Hematopoietic multipotent progenitor cell (in vitro differentiated cells): ENCODE results near the gene NOTCH3. TPM values are rescaled to one million over a fixed set of nuclear protein-coding genes. Genes with fewer than 3 reads are reported as not detected.

Experiments
- DNase-seq, 3 donors: peaks; one replicate each; pipeline ENCODE4 v3.0.0-alpha.2; 2011 to 2015; ENCODE audit warnings: low read depth in 2 of 3, low spot score in 2 of 3
- total RNA-seq: library from RNA; depleted of rRNA; stranded (reverse); fragments of >200 nt; gene quantifications from one replicate; pipeline ENCODE4 v1.2.3, GENCODE V29; 2012

NOTCH3 gene
- total RNA-seq, 1 donor: 7.5 TPM

DNA sequence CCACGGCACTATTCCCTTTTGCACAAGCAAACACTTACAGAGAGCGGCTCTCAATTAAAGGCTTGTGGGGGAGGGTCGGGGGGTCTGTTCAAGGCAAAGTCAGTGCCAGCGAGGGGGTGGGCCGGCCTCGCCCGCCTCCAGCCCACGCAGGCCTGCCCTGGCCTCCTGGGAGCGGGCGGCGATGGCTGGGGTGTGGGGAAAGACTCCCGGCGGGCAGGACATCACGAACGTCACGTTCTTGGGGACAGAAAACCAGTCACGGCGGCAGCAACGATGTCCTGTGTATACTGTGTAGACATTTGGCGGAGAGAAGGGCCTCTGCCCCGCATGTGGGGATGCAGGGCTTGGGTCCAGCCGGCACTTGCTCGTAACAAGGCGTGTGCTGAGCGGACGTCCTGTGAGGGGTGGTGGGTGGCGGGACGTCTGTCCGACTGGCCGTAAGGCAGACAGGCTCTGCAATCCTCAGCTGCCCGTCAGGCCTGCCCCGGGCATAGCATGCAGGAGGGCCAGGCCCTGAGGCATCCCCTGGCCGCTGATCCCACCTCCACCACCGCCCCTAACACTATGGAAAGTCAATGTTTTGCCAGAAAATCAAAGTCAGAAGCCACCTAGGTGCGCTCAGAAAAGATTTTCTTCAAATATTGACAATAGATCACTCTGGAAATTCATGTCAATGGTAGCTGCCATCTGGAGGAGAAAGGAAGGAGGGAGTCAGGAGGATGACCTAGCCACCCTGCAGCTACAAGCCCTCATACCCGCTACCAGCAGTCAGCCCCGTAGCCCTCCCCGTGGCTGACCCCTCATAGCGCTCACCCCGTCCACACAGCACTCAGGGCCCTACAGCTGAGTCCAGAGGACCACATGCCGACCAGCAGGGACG is 37.2 kb upstream of the NOTCH3 start:
- no peak for DNase-seq

DNA sequence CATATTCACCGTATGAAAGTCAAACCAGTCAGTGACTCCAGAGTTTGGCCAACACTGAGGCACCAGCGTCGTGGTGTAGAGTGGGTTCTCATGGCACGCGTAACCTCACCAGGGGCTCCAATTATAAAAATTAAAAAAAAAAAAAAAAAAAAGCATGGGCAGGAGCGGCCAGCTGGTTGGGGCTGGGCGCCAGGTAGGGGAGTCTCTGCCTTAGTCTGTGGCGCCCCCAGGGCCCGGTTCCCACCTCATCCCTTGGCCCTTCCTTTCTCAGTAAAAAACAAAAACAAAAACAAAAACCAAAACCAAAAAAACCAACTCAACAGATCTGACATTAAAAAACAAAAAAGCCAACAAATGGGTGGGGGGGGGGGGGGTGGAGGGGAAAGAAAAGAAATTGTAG is 36.1 kb upstream of the NOTCH3 start:
- no peak for DNase-seq

DNA sequence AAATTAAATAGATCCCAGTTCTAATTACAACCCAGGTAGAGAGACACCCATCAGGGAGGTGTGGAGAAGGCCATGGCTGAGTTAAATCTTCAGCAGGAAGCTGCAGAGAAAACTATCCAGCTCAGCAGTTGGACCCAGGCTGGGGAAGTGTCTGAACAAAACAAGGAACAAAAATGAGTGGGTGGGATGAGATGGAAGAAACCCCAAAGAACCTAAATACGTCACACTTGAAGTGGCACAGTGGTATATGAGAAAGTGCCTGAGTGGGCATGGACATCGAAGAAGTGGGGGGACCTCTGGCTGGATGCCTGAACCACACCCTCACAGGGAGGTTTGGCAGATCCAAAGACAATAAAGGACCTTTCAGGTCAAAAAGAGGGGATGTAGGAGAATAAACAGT is 35.0 kb upstream of the NOTCH3 start:
- DNase-seq: no peak

DNA sequence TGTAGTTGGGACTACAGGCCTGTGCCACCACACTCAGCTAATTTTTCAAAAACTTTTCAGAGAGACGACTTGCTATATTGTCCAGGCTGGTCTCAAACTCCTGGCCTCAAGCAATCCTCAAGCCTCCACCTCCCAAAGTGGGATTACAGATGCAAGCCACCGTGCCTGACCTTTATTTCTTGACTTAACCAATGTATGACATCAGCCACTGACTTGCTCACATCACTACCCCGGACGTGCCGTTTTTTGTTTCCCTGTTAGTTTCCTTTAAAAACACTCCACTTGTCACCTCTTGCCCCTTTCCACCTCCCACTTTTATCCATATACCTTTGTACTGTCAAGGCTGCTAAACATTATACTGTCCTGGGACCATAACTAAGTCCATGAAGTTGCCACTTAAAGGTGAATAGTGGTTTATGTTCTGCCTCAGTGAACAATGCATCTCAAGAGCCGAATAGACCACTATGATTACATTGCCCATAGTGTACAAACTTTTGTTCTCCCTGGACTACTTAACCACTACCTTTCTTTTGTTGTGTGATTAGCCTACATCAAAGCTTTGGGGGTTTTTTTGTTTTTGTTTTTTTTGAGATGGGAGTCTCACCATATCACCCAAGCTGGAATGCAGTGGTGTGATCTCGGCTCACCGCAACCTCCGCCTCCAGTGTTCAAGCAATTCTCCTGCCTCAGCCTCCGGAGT is 33.8 kb upstream of the NOTCH3 start:
- DNase-seq: no peak

DNA sequence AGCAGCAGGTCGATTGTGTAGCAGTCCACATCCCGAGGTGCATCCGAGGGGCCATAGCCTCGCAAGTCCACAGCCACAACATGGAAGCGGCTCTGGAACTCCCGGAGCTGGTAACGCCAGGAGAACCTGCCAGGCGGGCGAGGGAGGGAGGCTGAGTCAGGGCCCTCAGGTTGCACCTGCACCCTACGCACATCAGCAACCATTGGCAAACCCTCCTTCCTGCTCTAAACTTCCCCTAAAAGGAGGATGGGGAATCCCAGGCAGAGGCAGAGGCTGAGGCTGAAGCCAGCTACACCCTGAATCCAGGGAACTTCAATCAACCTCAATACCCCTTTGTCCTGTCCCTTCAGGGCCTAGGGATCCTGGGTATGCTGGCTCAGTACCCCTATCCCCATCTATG is 30.5 kb upstream of the NOTCH3 start:
- no peak for DNase-seq

DNA sequence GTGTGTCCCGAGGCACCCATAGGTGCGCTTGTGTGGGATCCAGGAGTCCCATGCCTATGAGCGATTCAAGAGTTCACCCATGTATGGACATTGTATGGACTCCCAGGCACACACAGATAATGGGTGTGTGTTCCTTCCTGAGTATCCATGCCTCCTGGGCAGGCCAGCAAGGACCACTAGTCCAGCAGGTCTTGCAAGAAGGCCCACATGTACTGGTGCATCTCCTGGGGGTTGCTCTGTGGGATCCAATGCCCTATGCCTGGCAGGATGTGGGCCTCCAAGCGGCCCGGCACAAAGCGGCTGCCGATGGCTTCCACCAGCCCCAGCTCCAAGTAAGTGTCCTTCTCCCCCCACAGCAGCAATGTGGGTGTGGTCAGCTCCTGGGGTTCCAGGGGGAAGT is 26.5 kb upstream of the NOTCH3 start:
- no peak for DNase-seq

DNA sequence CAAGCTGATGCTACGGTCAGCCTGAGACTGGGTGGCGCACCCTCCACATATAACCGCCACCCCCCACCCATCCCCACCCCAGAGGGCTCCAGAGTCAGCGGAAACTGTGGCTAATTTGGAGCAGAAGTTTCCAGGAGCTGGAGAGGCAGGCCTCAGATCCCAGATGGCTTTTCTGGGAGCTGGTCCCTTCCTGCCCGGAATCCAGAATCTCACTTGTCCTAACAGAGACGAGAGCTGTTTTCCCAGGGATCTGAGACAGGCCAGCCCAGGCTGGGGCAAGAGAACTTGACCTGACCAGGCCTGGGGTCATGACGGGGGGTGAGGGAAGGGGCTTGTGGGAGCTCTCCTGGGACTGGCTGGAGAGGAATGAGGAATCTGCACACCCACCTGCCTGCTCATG is 25.0 kb upstream of the NOTCH3 start:
- DNase-seq: no peak

DNA sequence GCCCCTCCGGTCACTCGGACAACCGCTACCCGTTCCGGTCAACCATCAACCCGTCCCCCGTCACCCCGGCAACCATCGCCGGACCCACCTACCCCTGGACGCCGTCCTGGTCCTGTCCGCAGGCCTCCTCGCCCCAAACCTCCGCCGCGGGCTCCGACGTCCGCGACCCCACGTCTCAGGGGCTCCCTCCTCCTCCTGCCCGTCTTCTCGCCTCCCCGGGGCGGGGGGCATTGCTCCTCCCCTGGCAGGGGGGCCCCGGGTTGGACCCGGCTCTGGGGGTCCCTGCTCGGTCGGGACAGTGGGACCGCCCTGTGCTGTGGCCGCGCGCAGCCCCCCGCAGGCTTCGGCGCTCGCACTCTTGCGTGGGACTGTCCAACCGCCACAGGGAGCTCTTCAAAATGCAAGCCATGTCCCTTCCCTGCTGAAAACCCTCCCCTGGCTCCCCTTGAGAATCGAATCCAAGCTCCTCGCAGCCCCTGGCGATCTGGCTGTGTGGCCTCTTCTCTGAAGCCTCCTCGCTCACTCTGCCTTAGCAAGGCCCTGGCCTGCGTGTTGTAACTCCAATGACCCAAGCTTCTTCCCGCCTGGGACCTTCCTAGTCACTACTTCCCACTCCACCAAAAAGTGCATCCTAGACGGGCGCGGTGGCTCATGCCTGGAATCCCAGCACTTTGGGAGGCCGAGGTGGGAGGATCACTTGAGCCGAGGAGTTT is 23.0 kb upstream of the NOTCH3 start:
- no peak for DNase-seq

DNA sequence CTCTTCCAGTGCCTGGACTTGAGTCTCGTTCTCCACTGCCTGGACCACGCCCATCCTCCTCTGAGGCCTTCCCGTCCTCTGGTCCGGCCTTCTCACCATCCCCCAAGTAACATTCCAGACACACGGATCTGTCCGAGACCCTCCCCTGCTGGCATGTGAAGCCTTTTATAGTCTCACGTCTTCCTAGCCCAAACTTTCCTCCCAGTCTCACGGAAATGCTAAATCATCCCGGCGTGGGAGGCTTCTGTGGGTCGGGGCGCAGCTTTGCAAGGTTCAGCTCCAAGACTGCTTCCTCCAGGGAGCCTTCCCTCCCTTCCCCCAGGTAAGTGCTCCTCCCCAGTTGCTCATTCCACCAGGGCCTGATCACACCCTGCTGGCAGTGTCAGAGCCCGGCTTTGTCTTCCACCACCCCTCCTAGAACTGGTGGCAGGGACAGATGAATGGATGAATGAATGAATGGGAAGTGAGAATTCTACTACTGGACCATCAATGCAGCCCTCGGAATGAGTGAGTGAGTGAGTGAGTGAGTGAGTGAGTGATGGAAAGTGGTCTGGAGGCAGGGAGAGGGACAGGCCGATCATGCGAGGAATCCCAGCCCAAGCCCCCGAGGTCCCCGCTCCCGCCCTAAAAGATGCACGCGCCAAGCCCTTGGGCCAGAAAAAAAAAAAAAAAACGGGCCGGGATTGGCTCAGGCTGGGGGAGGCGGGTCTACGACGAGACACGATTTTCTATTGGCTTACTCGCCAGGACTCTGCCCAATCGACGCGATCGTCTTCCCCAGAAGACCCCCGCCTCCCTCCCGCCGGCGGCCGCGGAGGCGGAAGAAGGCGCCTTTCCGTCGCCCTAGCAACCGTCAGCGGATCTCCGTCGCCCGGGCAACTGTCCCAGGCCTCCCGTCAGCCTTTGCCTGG is 22.2 kb upstream of the NOTCH3 start:
- DNase-seq: peak; percentile 24 to 95 (median 92)

DNA sequence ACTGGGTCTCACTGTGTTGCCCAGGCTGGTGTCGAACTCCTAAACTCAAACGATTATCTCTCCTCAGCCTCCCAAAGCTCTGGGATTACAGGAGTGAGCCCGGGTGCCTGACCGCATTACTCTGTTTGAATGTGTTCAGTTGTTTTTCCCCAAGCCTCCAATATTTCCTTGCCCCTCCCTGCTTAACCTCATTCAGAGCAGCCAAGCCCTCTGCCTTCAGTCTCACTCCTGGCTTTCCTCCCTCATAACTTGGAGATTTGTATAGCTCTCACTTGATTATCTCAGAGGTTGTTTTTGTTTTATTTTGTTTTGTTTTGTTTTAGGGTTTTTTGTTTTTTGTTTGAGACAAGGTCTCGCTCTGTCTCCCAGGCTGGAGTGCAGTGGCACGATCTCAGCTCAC is 20.0 kb upstream of the NOTCH3 start:
- DNase-seq: no peak

DNA sequence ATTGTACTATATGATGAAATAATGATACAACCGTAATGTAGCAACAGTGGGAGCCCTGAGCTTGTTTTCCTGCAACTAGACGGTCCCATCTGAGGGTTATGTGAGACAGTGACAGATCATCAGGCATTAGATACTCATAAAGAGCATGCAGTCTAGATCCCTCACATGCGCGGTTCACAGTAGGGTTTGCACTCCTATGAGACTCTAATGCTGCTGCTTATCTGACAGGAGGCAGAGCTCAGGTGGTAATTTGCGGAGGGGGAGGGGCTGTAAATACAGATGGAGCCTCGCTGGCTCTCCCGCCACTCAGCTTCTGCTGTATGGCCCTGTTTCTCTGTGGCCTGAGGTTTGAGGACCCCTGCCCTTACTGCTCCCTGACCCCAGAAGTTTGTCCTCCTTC is 17.7 kb upstream of the NOTCH3 start:
- DNase-seq: no peak

DNA sequence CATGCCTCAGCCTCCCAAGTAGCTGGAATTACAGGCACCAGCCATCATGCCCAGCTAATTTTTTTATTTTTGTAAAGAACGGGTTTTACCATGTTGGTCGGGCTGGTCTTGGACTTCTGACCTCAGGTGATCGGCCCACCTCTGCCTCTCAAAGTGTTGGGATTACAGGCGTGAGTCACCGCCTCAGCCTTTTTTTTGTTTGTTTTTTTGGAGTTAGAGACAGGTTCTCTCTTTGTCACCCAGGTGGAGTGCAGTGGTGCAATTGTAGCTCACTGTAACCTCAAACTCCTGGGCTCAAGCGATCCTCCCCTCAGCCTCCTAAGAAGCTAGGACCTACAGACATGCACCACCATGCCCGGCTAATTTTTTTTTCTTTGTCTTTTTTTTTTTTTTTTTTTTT is 15.6 kb upstream of the NOTCH3 start:
- no peak for DNase-seq

DNA sequence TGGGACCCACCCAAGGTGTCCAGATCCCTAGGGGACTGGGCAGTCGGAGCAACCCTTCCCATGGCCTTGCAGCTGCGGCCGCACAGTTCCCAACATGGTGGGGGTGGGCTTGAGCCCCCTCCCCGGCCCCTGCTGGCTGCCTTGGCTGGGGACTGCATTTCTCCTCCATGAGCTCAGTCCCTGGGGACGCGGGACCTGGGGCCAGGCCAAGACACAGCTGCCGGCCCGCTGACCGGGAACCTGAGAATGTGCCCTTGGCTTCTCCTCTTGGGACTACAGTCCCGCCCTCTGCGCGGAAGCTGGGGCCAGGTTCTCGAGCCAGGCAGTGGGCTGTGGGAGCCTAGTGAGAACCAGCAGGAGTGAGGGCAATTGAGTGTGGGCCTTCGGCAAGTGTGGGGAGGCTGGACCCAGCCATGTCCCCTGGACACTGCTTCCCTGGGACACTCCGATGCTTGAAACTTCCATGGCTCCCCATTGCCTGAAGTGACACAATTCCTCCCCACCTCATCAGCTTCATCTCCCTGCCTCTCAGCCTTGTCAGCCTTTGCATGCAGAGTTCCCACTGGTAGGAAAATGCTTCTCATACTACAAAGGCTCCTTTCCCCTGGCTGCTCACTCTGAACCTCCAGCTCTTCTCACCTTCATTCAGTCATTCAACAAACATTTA is 13.1 kb upstream of the NOTCH3 start:
- no peak for DNase-seq

DNA sequence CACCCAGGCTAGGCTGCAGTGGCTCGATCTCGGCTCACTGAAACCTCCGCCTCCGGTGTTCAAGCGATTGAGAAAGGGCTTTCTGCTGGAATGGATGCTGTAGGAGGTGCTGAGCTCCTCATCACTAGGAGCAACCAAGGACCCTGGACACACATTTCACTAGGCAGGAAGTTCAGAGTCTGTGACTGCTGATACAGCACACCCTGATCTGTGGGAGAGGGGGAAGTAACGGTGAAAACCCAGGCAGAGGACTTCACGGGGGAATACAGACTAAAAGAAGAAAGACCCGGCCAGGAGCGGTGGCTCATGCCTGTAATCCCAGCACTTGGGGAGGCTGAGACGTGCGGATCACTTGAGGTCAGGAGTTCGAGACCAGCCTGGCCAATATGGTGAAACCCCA is 11.9 kb upstream of the NOTCH3 start:
- DNase-seq: no peak

DNA sequence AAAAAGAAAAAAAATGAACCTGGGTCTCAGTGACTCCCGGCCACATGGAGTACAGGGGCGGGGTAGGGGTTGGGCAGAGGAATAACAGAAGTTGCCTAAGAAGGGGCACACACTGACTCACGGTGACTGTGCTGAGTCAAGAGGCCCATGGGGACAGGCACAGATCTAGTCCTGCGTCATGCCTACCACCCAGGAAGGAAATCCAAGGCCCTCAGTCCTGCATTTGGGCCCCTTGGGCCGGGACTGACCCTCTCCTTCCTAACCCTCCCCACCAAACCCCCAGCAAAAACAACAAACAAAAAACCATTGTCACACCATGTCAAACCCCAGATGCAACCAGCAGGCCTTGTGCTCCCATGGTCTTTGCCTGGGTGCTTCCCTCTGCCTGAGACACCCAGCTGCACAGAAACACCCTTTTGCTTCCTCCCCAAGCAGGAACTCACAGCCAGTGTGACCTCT is 9.6 kb upstream of the NOTCH3 start:
- DNase-seq: peak in 2 of 3 donors; percentile 79 to 84

DNA sequence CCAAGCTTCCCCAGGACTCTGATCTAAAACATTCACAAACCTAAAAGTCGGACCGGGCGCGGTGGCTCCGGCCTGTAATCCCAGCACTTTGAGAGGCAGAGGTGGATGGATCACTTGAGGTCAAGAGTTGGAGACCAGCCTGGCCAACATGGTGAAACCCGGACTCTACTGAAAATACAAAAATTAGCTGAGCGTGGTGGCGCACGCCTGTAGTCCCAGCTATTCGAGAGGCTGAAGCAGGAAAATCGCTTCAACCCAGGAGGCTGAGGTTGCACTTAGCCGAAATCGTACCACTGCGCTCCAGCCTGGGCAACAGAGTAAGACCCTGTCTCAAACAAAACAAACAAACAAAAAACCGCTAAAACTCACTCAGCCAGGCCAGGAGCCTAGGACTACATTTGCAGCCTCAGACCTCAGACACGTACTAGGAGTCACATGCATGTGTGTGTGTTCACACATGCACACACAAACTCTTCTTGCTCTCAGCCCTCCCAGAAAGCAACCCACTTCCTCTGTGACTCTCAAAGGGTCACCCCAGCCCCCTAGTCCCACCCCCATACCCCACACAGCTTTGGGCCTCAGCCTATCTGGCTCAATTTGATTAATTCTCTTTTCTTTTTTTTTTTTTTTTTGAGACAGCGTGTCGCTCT is 704 bp upstream of the NOTCH3 start:
- DNase-seq: no peak

DNA sequence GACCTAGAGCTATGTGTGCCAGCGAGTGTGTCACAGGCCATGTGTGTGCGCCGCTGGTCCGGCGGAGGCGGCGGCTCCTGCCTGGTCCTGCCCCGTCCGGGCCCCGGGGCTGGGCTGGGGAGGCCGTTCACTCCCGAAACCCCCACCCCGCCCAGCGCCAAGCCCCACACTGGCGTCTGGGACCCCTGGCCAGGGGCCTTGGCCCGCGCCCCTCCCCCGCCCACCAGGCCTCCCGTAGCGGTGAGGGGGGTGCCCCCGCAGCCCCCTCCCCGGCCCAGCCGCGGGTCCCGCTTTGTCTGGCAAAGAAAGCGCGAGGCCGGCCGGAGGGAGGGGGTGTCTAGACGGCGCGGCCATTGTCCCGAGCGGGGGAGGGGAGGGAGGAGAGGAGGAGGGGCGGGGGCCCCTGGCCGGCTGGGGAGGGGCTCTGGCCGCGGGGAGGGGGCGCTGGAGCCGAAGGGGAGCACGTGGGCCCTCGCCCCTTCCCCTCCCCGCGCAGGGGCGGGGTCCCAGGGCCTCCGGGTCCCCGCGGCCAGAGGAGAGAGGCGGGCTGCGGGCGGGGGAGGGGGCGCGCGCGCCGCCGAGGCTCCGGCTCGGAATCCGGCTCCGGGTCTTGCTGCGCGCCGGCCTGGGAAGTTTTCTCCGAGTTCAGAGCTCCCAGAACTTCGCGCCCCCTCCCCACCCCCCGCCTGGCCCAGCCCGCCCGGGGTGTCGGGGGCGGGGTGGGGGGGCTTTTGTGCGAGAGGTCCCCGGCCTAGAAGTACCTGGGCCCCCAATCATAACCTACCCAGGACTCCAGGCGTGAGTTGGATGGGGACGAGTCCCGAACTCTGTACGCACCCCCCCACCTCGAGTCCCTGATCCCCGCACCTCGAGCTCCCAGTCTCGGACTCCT is 888 bp downstream of the NOTCH3 start:
- DNase-seq: no peak

DNA sequence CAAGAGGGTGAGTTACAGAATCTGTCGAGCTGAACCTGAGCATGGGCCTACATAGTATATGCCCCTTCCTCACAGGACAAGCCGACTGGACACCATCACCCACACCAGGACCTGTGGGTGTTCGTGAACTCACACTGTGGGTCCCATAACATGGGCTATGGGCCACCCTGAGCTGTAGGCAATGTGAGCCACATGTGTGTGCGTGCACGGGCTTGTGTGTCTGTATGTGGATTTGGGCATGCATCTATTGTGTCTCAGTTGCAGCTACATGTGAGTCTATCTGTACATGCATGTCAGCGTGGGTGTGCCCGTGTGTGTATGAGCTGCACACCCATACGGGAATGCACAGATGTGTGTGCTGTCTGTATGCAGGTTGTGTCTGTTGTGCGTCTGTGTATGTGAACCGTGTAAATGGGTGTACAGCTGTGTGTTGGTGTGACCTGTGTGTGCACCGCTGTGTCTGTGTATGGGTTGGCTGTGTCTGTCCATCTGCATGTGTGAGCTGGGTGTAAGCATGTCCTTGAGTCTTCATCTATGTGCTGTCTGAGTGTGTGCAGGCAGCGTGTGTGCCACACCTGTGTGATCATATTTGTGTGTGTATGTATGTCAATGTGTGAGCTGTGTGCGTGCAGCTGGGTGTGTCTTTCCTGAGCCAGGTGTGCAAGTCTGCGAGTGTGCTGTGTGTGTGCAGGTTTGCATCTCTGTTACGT is 1.7 kb downstream of the NOTCH3 start:
- DNase-seq: no peak
